ENCODE measurements around the gene PARD3. TPM values are rescaled to one million over a fixed set of nuclear protein-coding genes. Genes with fewer than 3 reads are reported as not detected.

The PARD3 gene
- total RNA-seq, 2 experiments from 2014 or later, result 3.6 to 4.0 TPM

GRCh38 chr10:34163075-34163905, 651.8 kb downstream of the PARD3 start:
- no peak overlapping the region for H3K27ac Mint-ChIP-seq
- no peaks in the 10 kb centered on the region for H3K9me3 Mint-ChIP-seq
- no peak overlapping the region for H3K4me3 Mint-ChIP-seq
- no peaks in the 10 kb centered on the region for H3K4me1 Mint-ChIP-seq (ENCODE audit: low read depth)
- DNase-seq, result no peak
- CTCF ChIA-PET, result no interaction called here
- intact Hi-C loops (cut with micrococcal nuclease), result no loop called here
- peaks cover 2% of the 10 kb centered on the region for H3K27me3 Mint-ChIP-seq (ENCODE audit: low read depth)
- no peaks in the 10 kb centered on the region for H3K36me3 Mint-ChIP-seq (ENCODE audit: low read depth)

- CTCF ChIA-PET, result no interaction called here
- H3K27ac Mint-ChIP-seq, result no peak overlapping the region
- no peaks in the 10 kb centered on the region for H3K9me3 Mint-ChIP-seq
- no peak for DNase-seq
- intact Hi-C loops (cut with micrococcal nuclease), result no loop called here
- no peaks in the 10 kb centered on the region for H3K4me1 Mint-ChIP-seq (ENCODE audit: low read depth)
- no peaks in the 10 kb centered on the region for H3K36me3 Mint-ChIP-seq (ENCODE audit: low read depth)
- peaks cover 2% of the 10 kb centered on the region for H3K27me3 Mint-ChIP-seq (ENCODE audit: low read depth)
- no peak overlapping the region for H3K4me3 Mint-ChIP-seq
Observed at GRCh38 chr10:34161777-34162370, 653.2 kb downstream of the PARD3 start.

GRCh38 chr10:34160595-34160994, 654.5 kb downstream of the PARD3 start:
- Mint-ChIP-seq H3K4me3 (no peak overlapping the region), H3K4me1 (ENCODE audit: low read depth) (no peaks in the 10 kb centered on the region), H3K27me3 (ENCODE audit: low read depth) (peaks cover 2% of the 10 kb centered on the region), H3K36me3 (ENCODE audit: low read depth) (no peaks in the 10 kb centered on the region), H3K9me3 (no peaks in the 10 kb centered on the region), H3K27ac (no peak overlapping the region)
- no peak for DNase-seq
- CTCF ChIA-PET, result no interaction called here
- intact Hi-C loops (cut with micrococcal nuclease), result no loop called here

GRCh38 chr10:34157501-34157900, 657.6 kb downstream of the PARD3 start:
- DNase-seq, result no peak
- no peak overlapping the region for H3K4me3 Mint-ChIP-seq
- no peaks in the 10 kb centered on the region for H3K4me1 Mint-ChIP-seq (ENCODE audit: low read depth)
- CTCF ChIA-PET, result no interaction called here
- H3K27ac Mint-ChIP-seq, result no peak overlapping the region
- peaks cover 6% of the 10 kb centered on the region for H3K27me3 Mint-ChIP-seq (ENCODE audit: low read depth)
- H3K36me3 Mint-ChIP-seq (ENCODE audit: low read depth), result no peaks in the 10 kb centered on the region
- intact Hi-C loops (cut with micrococcal nuclease), result no loop called here
- no peaks in the 10 kb centered on the region for H3K9me3 Mint-ChIP-seq

- Mint-ChIP-seq H3K27ac (no peak overlapping the region), H3K9me3 (no peaks in the 10 kb centered on the region), H3K4me1 (ENCODE audit: low read depth) (no peaks in the 10 kb centered on the region), H3K36me3 (ENCODE audit: low read depth) (no peaks in the 10 kb centered on the region), H3K27me3 (ENCODE audit: low read depth) (peaks cover 6% of the 10 kb centered on the region), H3K4me3 (no peak overlapping the region)
- no peak for DNase-seq
- intact Hi-C loops (cut with micrococcal nuclease), result no loop called here
- CTCF ChIA-PET, result no interaction called here
Observed at GRCh38 chr10:34156781-34157425, 658.2 kb downstream of the PARD3 start.

- Mint-ChIP-seq H3K4me1 (ENCODE audit: low read depth) (no peaks in the 10 kb centered on the region), H3K4me3 (no peak overlapping the region), H3K36me3 (ENCODE audit: low read depth) (no peaks in the 10 kb centered on the region), H3K9me3 (no peaks in the 10 kb centered on the region), H3K27me3 (ENCODE audit: low read depth) (peaks cover 3% of the 10 kb centered on the region), H3K27ac (no peak overlapping the region)
- intact Hi-C loops (cut with micrococcal nuclease), result no loop called here
- CTCF ChIA-PET, result no interaction called here
- DNase-seq, result no peak
Observed at GRCh38 chr10:34155812-34156211, 659.3 kb downstream of the PARD3 start.

- Mint-ChIP-seq H3K36me3 (ENCODE audit: low read depth) (no peaks in the 10 kb centered on the region), H3K4me1 (ENCODE audit: low read depth) (no peaks in the 10 kb centered on the region), H3K9me3 (no peaks in the 10 kb centered on the region), H3K4me3 (no peak overlapping the region), H3K27ac (no peak overlapping the region), H3K27me3 (ENCODE audit: low read depth) (peaks cover 3% of the 10 kb centered on the region)
- CTCF ChIA-PET, result no interaction called here
- no peak for DNase-seq
- intact Hi-C loops (cut with micrococcal nuclease), result no loop called here
Observed at GRCh38 chr10:34154383-34154900, 660.7 kb downstream of the PARD3 start.

- no peaks in the 10 kb centered on the region for H3K36me3 Mint-ChIP-seq (ENCODE audit: low read depth)
- intact Hi-C loops (cut with micrococcal nuclease), result no loop called here
- no peaks in the 10 kb centered on the region for H3K4me1 Mint-ChIP-seq (ENCODE audit: low read depth)
- DNase-seq, result no peak
- no peaks in the 10 kb centered on the region for H3K9me3 Mint-ChIP-seq
- H3K27me3 Mint-ChIP-seq (ENCODE audit: low read depth), result peaks cover 3% of the 10 kb centered on the region
- no peak overlapping the region for H3K4me3 Mint-ChIP-seq
- no peak overlapping the region for H3K27ac Mint-ChIP-seq
- CTCF ChIA-PET, result no interaction called here
Observed at GRCh38 chr10:34153663-34154382, 661.3 kb downstream of the PARD3 start.

GRCh38 chr10:34152434-34152833, 662.7 kb downstream of the PARD3 start:
- CTCF ChIA-PET, result no interaction called here
- H3K36me3 Mint-ChIP-seq (ENCODE audit: low read depth), result no peaks in the 10 kb centered on the region
- no peak overlapping the region for H3K4me3 Mint-ChIP-seq
- no peak overlapping the region for H3K27ac Mint-ChIP-seq
- intact Hi-C loops (cut with micrococcal nuclease), result no loop called here
- no peak for DNase-seq
- H3K9me3 Mint-ChIP-seq, result no peaks in the 10 kb centered on the region
- no peaks in the 10 kb centered on the region for H3K4me1 Mint-ChIP-seq (ENCODE audit: low read depth)
- peaks cover 3% of the 10 kb centered on the region for H3K27me3 Mint-ChIP-seq (ENCODE audit: low read depth)

- no peak overlapping the region for H3K4me3 Mint-ChIP-seq
Observed at GRCh38 chr10:34151931-34152330, 663.2 kb downstream of the PARD3 start.

GRCh38 chr10:34151481-34151880, 663.6 kb downstream of the PARD3 start:
- no peaks in the 10 kb centered on the region for H3K9me3 Mint-ChIP-seq
- no peak for DNase-seq
- no peak overlapping the region for H3K4me3 Mint-ChIP-seq
- no peak overlapping the region for H3K27ac Mint-ChIP-seq
- H3K4me1 Mint-ChIP-seq (ENCODE audit: low read depth), result no peaks in the 10 kb centered on the region
- H3K27me3 Mint-ChIP-seq (ENCODE audit: low read depth), result peaks cover 6% of the 10 kb centered on the region
- H3K36me3 Mint-ChIP-seq (ENCODE audit: low read depth), result no peaks in the 10 kb centered on the region
- intact Hi-C loops (cut with micrococcal nuclease), result no loop called here
- CTCF ChIA-PET, result interaction anchor here (0.6 kb wide), 1 partner anchor 323 kb away, joined by 3 read pairs; no protein-coding TSS in a partner anchor

More at GRCh38 chr10:34151931-34152330, 663.2 kb downstream of the PARD3 start:
- peaks cover 3% of the 10 kb centered on the region for H3K27me3 Mint-ChIP-seq (ENCODE audit: low read depth)
- CTCF ChIA-PET, result interaction anchor here (0.6 kb wide), 1 partner anchor 322 kb away, joined by 3 read pairs; no protein-coding TSS in a partner anchor
- H3K4me1 Mint-ChIP-seq (ENCODE audit: low read depth), result no peaks in the 10 kb centered on the region
- no peaks in the 10 kb centered on the region for H3K9me3 Mint-ChIP-seq
- intact Hi-C loops (cut with micrococcal nuclease), result no loop called here
- no peak overlapping the region for H3K27ac Mint-ChIP-seq
- H3K36me3 Mint-ChIP-seq (ENCODE audit: low read depth), result no peaks in the 10 kb centered on the region
- no peak for DNase-seq

GRCh38 chr10:34150103-34150502, 665.0 kb downstream of the PARD3 start:
- intact Hi-C loops (cut with micrococcal nuclease), result no loop called here
- H3K4me1 Mint-ChIP-seq (ENCODE audit: low read depth), result no peaks in the 10 kb centered on the region
- peaks cover 2% of the 10 kb centered on the region for H3K9me3 Mint-ChIP-seq
- no peak for DNase-seq
- no peaks in the 10 kb centered on the region for H3K36me3 Mint-ChIP-seq (ENCODE audit: low read depth)
- CTCF ChIA-PET, result no interaction called here
- H3K27ac Mint-ChIP-seq, result no peak overlapping the region
- no peak overlapping the region for H3K4me3 Mint-ChIP-seq
- H3K27me3 Mint-ChIP-seq (ENCODE audit: low read depth), result peaks cover 7% of the 10 kb centered on the region

All from activated naive CD4-positive, alpha-beta T cell treated with anti-CD3 and anti-CD28 coated beads for 36 hours (primary cell).